Eye (tissue), 1 donor: ENCODE results near the gene ANKS1A.
"Not testable (repeated sequence)": the region's sequence is repeated elsewhere in the genome, so short reads cannot be mapped to it uniquely, and the experiment has no call there.

Source experiments
- DNase-seq: peaks from one replicate; pipeline ENCODE4 v3.0.0-alpha.2; 2015

The ANKS1A gene, protein sequence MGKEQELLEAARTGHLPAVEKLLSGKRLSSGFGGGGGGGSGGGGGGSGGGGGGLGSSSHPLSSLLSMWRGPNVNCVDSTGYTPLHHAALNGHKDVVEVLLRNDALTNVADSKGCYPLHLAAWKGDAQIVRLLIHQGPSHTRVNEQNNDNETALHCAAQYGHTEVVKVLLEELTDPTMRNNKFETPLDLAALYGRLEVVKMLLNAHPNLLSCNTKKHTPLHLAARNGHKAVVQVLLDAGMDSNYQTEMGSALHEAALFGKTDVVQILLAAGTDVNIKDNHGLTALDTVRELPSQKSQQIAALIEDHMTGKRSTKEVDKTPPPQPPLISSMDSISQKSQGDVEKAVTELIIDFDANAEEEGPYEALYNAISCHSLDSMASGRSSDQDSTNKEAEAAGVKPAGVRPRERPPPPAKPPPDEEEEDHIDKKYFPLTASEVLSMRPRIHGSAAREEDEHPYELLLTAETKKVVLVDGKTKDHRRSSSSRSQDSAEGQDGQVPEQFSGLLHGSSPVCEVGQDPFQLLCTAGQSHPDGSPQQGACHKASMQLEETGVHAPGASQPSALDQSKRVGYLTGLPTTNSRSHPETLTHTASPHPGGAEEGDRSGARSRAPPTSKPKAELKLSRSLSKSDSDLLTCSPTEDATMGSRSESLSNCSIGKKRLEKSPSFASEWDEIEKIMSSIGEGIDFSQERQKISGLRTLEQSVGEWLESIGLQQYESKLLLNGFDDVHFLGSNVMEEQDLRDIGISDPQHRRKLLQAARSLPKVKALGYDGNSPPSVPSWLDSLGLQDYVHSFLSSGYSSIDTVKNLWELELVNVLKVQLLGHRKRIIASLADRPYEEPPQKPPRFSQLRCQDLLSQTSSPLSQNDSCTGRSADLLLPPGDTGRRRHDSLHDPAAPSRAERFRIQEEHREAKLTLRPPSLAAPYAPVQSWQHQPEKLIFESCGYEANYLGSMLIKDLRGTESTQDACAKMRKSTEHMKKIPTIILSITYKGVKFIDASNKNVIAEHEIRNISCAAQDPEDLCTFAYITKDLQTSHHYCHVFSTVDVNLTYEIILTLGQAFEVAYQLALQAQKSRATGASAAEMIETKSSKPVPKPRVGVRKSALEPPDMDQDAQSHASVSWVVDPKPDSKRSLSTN

GRCh38 chr6:34888874-34889555, at the start of gene ANKS1A:
Gene ANKS1A (plus strand): TSS chr6:34889255. CDS start chr6:34889403, 148 bp downstream.
- peak; percentile 92 for DNase-seq

GRCh38 chr6:34839666-34840352, 49.2 kb upstream of the ANKS1A start:
- no peak for DNase-seq

DNA sequence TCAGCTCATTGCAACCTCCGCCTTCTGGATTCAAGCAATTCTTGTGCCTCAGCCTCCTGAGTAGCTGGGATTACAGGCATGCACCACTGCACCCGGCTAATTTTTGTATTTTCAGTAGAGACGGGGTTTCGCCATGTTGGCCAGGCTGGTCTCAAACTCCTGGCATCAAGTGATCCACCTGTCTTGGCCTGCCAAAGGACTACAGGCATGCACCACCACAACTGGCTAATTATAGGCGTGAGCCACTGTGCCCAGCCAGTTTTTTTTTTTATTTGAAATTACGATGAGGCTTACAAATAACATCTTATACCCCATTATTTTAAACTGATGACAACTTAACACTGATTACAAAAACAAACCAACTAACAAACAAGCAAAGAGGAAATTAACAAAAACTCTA, 40.0 kb upstream of the ANKS1A start:
- DNase-seq: not testable (repeated sequence)

GRCh38 chr6:34851361-34851760, 37.7 kb upstream of the ANKS1A start:
- DNase-seq: no peak

GRCh38 chr6:34852406-34853085, 36.5 kb upstream of the ANKS1A start:
- no peak for DNase-seq

GRCh38 chr6:34855463-34855862, 33.6 kb upstream of the ANKS1A start:
- DNase-seq: no peak

GRCh38 chr6:34858681-34859080, 30.4 kb upstream of the ANKS1A start:
- no peak for DNase-seq

DNA sequence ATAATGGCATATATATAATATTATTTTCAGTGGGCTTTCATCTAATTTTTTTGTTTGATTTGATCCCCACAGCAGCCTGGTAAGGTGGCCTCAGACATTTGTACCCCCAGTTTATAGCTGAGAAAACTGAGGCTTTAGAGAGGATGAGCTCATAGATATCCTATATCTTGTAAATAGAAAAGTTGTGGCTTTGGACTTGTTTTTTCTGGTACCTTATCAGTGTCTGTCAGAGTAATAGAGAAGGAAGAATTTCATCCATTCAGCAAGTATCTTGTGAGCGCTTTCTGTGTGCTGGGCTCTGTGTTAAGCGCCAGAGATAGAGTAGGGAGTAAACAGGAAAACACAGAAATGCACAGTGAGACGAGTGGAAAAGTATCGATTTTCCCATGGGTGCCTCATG, 29.1 kb upstream of the ANKS1A start:
- no peak for DNase-seq

DNA sequence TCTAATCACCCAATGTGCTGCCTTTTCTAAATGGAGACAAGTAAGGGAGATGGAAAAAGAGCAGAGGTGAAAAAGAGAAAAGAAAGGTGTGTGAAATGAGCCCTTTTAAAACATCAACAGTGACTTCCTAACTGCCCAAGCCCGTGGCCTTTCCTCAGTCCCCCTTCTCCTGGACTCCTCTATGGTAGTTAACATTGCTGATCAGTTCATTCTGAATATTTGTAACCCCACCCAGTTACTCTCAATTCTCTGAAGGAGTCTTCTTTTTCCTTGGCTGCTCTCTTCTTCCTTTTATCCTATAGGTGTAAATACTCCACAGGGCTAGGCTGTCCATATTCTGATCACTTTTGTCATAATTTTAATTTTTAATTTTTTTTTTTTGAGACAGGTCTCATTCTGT, 28.3 kb upstream of the ANKS1A start:
- no peak for DNase-seq

DNA sequence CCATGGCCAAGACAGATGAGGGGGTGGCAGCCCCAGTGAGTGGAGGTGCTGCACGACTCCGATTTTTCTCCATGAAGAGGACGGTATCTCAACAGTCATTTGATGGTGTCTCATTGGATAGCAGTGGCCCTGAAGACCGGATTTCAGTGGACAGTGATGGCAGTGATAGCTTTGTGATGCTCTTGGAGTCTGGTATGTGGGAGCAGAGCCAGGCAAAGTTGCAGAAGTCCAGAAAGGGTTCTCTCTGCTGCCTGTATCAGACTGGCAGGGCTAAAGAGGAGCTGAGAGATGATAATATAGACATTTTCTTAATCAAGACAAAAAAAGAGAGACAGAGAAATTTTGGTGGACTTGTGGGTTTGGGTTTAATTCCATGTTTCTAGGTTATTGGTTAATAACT, 25.0 kb upstream of the ANKS1A start:
- DNase-seq: no peak

DNA sequence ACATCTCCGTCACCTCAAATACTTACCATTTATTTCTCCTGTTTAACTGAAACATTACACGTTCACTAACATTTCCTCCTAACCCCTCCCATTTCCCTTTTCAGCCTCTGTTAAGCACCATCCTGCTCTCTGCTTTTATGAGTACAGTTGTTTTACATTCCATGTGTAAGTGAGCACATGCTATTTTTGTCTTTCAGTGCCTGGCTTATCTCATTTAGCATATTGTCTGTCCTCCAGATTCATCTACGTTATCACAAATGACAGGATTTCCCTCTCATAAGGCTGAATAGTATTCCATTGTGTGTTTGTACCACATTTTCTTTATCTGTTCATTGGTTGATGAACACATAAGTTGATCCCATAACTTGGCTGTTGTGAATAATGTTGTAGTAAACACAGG, 23.9 kb upstream of the ANKS1A start:
- DNase-seq: no peak

- DNase-seq: no peak
These were observed 22.5 kb upstream of the ANKS1A start for GRCh38 chr6:34866509-34866908.

GRCh38 chr6:34867484-34867883, 21.6 kb upstream of the ANKS1A start:
- DNase-seq: no peak

DNA sequence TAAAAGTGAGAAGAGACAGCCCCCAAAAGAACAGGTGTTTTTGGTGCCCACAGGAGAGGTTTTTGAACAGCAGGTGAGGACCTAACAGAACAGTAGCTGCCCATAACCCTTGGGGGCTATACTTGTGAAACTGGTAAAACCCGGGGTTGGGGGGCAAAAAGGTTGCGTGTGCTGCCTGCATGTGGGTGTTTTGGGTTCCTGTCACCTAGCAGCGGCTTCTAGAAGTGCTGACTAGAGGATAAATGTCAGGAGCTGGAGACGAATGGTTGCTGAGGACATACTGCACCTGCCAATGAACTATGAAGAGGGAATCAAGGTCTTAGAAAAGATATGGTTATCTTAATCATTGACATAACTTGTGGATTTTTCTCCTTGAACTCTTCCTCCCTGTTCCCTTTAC, 17.2 kb upstream of the ANKS1A start:
- DNase-seq: no peak

- no peak for DNase-seq
These were observed 16.7 kb upstream of the ANKS1A start for GRCh38 chr6:34872332-34872731.

DNA sequence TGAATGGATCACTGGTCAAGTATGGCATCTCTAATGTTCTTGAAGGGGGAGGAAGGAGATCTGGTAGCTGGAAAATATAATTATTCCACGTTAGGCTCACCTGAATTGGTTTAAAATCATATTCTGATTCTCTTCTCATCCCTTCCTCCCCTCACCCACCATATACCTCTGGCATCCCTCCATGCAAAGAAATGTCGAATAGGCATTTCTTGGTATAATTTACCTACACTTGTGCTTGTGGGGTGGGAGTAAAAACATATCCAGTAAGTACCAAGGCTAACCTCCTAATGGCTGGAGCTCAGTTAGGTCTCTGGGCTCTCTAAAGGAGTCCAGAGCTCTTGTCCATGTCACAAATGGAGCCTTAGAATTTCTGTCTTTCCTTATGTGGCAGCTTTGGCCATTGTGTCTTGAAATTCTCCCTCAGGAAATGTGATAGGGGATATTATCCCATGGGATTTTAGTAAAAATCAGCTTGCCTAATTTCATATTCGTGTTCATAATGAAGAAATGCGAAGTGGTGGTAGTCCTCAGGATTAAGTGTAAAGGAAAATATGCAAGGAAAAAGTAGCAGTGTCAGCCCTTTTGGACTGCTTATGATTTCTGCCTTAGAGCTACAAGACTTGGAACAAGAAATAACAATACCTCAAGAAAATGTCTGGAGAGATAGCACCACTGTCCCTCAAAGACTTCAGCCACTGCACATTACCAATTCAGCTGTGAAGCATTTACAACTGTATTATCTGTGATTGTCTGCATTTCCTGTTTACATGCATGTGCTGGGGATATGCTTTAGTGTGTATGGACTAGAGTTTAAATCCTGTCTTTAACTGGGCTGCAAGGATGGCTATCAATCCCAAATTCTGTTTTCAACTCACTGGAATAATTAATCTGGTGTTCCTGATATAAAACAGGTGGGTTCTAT, 13.5 kb upstream of the ANKS1A start:
- DNase-seq: no peak

DNA sequence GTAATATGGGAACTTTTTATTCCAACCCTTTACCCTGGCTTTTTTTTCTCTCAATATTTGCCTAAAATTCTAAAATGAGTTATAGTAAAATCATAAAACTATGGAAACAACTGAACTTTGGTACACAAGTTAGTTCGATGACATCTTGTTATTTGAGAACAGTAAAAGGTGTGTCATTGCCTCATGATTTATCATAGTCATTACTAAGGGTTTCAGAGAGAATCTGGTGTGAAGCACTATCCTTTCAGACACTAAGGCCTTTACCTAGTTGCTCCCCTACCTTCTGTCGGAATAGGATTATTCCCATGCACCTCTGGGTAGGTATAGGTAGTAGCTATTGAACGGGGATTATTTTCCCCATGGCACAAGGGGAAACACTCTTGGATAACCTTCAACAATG, 12.6 kb upstream of the ANKS1A start:
- DNase-seq: no peak

DNA sequence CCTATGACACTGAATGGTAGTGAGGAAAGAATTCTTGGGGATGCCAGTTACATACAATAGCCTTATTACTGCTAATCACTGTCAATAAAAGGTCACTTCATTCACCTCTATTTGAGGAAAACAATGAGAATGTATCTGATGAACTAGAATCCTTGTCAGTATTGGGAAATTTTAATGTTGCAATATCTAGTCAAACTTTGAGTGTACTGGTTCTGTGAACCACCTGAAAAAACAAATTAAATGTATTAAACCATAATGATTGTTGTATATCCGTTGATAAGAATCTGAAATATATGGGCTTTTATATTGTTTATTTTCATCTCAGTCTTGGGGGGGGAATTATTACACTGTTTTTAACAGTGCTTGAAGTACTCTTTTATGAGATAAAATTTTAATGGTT, 11.8 kb upstream of the ANKS1A start:
- DNase-seq: no peak

DNA sequence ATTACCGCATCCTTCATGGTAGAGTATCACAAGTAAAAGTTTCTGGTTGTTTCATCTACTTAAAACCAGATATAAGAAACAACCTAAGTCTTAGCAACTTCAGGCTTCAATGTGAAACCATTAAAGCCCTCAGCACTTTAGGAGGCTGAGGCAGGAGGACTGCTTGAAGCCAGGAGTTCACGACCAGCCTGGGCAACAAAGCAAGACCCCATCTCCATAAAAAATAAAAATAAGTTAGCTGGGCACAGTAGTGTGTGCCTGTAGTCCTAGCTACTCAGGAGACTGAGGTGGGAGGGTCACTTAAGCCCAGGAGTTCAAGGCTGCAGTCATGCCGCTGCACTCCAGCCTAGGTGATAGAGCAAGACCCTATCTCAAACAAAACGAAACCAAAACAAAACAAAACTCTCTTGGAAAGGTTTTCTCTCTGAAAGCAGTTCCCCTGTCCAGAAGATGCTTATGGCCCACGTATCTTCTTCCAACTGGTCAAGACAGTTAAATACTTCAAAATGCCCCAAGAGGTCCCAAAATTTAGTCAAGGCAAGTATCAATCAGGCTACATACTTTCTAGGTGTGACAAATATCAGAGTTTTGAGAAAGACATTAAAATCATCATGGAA, 11.1 kb upstream of the ANKS1A start:
- no peak for DNase-seq

DNA sequence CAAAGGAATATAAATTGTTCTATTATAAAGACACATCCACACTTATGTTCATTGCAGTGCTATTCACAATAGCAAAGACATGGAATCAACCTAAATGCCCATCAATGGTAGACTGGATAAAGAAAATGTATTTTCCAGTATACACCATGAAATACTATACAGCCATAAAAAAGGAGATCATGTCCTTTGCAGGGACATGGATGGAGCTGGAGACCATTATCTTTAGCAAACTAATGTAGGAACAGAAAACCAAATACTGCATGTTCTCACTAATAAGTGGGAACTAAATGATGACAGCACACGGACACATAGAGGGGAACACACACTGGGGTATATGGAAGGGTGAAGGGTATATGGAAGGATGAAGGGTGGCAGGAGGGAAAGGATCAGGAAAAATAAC, 5.0 kb upstream of the ANKS1A start:
- not testable (repeated sequence) for DNase-seq
